A549 (cell line): ENCODE results near the gene CDK14. TPM values are rescaled to one million over a fixed set of nuclear protein-coding genes. Genes with fewer than 3 reads are reported as not detected.

Source experiments
- ATAC-seq, 2 experiments: fragments of 200-7000 bp in 1 of 2; fragments of >200 bp in 1 of 2; cut with Nextera tagmentation in 1 of 2; cut with Tn5 transposase in 1 of 2; 3 replicates each; pipeline versions ENCODE4 v1.8.0 to v1.9.1; 2018 to 2020; ENCODE audit warnings: mild to moderate bottlenecking in 1 of 2, moderate library complexity in 1 of 2
- CTCF ChIA-PET: fragments of 300-600 bp; sonication (Branson Sonifier 250); formaldehyde crosslinking; extraction: SDS; loops from one replicate; lab custom pipeline; 2021; ENCODE audit warnings: antibody characterized with exemption, inconsistent platforms; lab: Yijun Ruan, JAX
- POLR2A ChIA-PET: fragments of 350-600 bp; formaldehyde crosslinking; extraction: SDS; loops from one replicate; lab custom pipeline; 2021; ENCODE audit warnings: antibody characterized with exemption, inconsistent platforms; lab: Yijun Ruan, JAX
- DNase-seq, 2 experiments: peaks; one replicate each; pipeline versions ENCODE4 v3.0.0 to v3.0.0-alpha.2; 2011 to 2016; ENCODE audit warnings: low read depth in 1 of 2, low spot score in 1 of 2
- FAIRE-seq: peaks from 2 replicates; lab custom pipeline; 2011; peaks lifted over from hg19 to GRCh38; lab: Jason Lieb, UNC
- H3K27ac ChIP-seq, 2 experiments: fragments of >200 bp; sonication (Bioruptor Twin); formaldehyde crosslinking; 3 replicates each; pipeline ENCODE4 v1.5.1; 2016 to 2017
- H3K4me1 ChIP-seq: fragments of >200 bp; sonication (Bioruptor Twin); formaldehyde crosslinking; 3 replicates; pipeline ENCODE4 v1.6.1; 2016
- H3K4me2 ChIP-seq: fragments of >200 bp; sonication (Bioruptor Twin); formaldehyde crosslinking; 3 replicates; pipeline ENCODE4 v1.6.1; 2016
- H3K4me3 ChIP-seq: fragments of >200 bp; sonication (Bioruptor Twin); formaldehyde crosslinking; 3 replicates; pipeline ENCODE4 v1.5.1; 2016
- H3K9me3 ChIP-seq: fragments of >200 bp; sonication (Bioruptor Twin); formaldehyde crosslinking; 3 replicates; pipeline ENCODE4 v1.6.1; 2016
- CBX2 ChIP-seq: fragments of 200-600 bp; sonication (generic); IDR thresholded peaks from 2 replicates; pipeline ENCODE4 v1.6.1; 2016; ENCODE audit warnings: low read depth, mild to moderate bottlenecking, borderline replicate concordance
- FOSB ChIP-seq: fragments of 250-450 bp; sonication (Bioruptor Pico); IDR thresholded peaks from 2 replicates; pipeline ENCODE4 v1.5.0; 2020; ENCODE audit warnings: mild to moderate bottlenecking, moderate library complexity
- FOSL2 ChIP-seq, 2 experiments: fragments of 450-650 bp in 1 of 2; fragments of >200 bp in 1 of 2; sonication (Bioruptor Twin) in 1 of 2; formaldehyde crosslinking; IDR thresholded peaks; 2 replicates each; pipeline versions ENCODE4 v1.5.0 to v1.6.1; 2016 to 2020; ENCODE audit warnings: mild to moderate bottlenecking in 1 of 2, moderate library complexity in 1 of 2
- FOXS1 ChIP-seq: fragments of 250-450 bp; sonication (Bioruptor Pico); IDR thresholded peaks from 2 replicates; pipeline ENCODE4 v1.5.0; 2020; ENCODE audit warnings: mild to moderate bottlenecking, moderate library complexity
- GATA3 ChIP-seq: IDR thresholded peaks from 2 replicates; pipeline ENCODE4 v1.6.1; 2012; ENCODE audit warnings: borderline replicate concordance
- HOXA7 ChIP-seq: fragments of 250-450 bp; sonication (Bioruptor Pico); IDR thresholded peaks from 2 replicates; pipeline ENCODE4 v1.5.0; 2020; ENCODE audit warnings: mild to moderate bottlenecking, moderate library complexity
- HOXB5 ChIP-seq: fragments of 250-450 bp; sonication (Bioruptor Pico); IDR thresholded peaks from 2 replicates; pipeline ENCODE4 v1.5.0; 2020; ENCODE audit warnings: mild to moderate bottlenecking, moderate library complexity
- KDM5A ChIP-seq: fragments of 200-600 bp; sonication (generic); IDR thresholded peaks from 2 replicates; pipeline ENCODE4 v1.6.1; 2016; ENCODE audit warnings: antibody characterized with exemption, mild to moderate bottlenecking
- MAFK ChIP-seq: fragments of 450-650 bp; IDR thresholded peaks from 2 replicates; pipeline ENCODE4 v1.6.1; 2014; ENCODE audit not compliant: partially characterized antibody
- RNF2 ChIP-seq: fragments of 200-600 bp; sonication (generic); IDR thresholded peaks from 2 replicates; pipeline ENCODE4 v1.6.1; 2016; ENCODE audit warnings: low read depth, mild to moderate bottlenecking, antibody characterized with exemption, moderate library complexity, borderline replicate concordance
- TFCP2L1 ChIP-seq: fragments of 250-450 bp; sonication (Bioruptor Pico); IDR thresholded peaks from 2 replicates; pipeline ENCODE4 v1.5.0; 2021; ENCODE audit warnings: mild to moderate bottlenecking
- ZNF302 ChIP-seq: fragments of 250-450 bp; sonication (Bioruptor Pico); IDR thresholded peaks from 2 replicates; pipeline ENCODE4 v1.9.0; 2021; ENCODE audit warnings: inconsistent platforms, mild to moderate bottlenecking, moderate library complexity
- WGBS: methylation state at CpG from one replicate; pipeline ENCODE4 v1.1.6; 2017; ENCODE audit errors: missing lambda C conversion rate; 5-methylcytosine and 5-hydroxymethylcytosine counted together
- polyA plus RNA-seq, 4 experiments: library from polyadenylated mRNA; depleted of rRNA in 3 of 4; stranded (reverse); fragments of >200 nt; fragmentation: RNase III in 1 of 4; extraction: RNeasy Plus Mini Kit Qiagen cat#74134 plus additional on column Dnase treatment in 1 of 4; gene quantifications; 2 replicates in 3 of 4; 3 replicates in 1 of 4; pipeline ENCODE4 v1.2.3, GENCODE V29; 2011 to 2017
- TF ChIP-seq, protein P1 (sequence below): fragments of 250-450 bp; sonication (Bioruptor Pico); IDR thresholded peaks from 2 replicates; pipeline ENCODE4 v1.5.0; 2020; ENCODE audit warnings: low read depth, mild to moderate bottlenecking, moderate library complexity
- TF ChIP-seq, protein P2 (sequence below): fragments of >200 bp; sonication (Bioruptor Twin); formaldehyde crosslinking; IDR thresholded peaks from 2 replicates; pipeline ENCODE4 v1.6.1; 2016

The CDK14 gene
- polyA plus RNA-seq, 2 of the 4 experiments (the other 2 are of a cell fraction), result 0.21 to 0.23 TPM

DNA sequence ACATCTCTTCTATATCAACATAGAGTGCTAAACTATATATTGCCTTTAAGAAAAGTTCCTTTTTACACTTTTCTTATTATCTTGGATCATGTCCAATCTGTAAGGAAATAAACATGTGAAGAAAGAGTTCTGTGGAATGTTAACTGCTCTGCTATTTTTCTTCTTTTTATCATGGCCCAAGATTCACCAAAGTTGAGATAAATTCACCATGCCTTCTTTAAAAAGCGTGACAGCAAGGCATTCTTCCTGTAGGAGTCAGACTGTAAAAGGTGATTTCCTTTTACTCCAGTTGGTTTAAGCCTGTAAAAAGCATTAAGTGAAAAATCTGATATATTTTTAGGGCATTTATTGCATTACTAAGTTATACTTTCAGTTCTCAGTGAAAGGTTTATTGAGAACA is 502.4 kb downstream of the CDK14 start:
- ChIA-PET POLR2A (no interaction called here), CTCF (no interaction called here)
- Histone ChIP-seq H3K9me3 (no peaks in the 10 kb centered on the region), H3K27ac (no peak overlapping the region), H3K4me1 (no peaks in the 10 kb centered on the region), H3K4me3 (no peak overlapping the region), H3K4me2 (no peak overlapping the region)
- DNase-seq (no peak), ATAC-seq (no peak), FAIRE-seq (no peak)
- no peak for TF ChIP-seq GATA3
- no peak for TF ChIP-seq TFCP2L1 (CRISPR knock-in tag)
- TF ChIP-seq FOSL2 (IDR thresholded peaks at IDR 0.05), result no peak
- TF ChIP-seq FOSL2 (CRISPR knock-in tag; IDR thresholded peaks at IDR 0.05), result no peak
- no peak for TF ChIP-seq FOSB (CRISPR knock-in tag)
- TF ChIP-seq RNF2, result no peak
- TF ChIP-seq CBX2, result no peak
- no peak for TF ChIP-seq ZNF302 (CRISPR knock-in tag)
- 11% methylated on average over 1 of the region's 1 CpG for WGBS

DNA sequence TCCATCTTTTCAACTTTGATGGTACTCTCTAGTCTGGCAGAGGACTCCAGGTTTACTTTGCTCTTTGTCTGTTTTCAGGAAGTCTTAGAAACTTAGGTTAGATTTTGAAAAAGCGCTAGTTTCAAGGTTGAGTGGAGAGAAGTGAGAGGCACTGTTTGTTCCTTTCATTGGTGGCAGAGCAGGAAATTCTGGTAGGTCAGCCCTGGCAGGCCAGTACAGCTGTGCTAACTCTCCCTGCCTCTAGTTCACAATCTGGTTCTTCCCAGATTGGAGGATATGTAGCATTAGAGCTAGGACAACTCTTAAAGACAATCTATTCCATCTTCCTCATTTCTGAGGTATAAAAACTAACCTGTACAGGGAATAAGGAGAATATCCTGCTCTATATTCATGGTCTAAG is 507.2 kb downstream of the CDK14 start:
- WGBS, result 62% methylated on average over 1 of the region's 1 CpG
- Histone ChIP-seq H3K27ac (no peak overlapping the region), H3K9me3 (no peaks in the 10 kb centered on the region), H3K4me3 (no peak overlapping the region), H3K4me1 (no peaks in the 10 kb centered on the region), H3K4me2 (no peak overlapping the region)
- DNase-seq (no peak), ATAC-seq (no peak), FAIRE-seq (no peak)
- POLR2A ChIA-PET, result no interaction called here
- no peak for TF ChIP-seq MAFK
- TF ChIP-seq HOXA7 (CRISPR knock-in tag), result no peak
- CTCF ChIA-PET, result no interaction called here

DNA sequence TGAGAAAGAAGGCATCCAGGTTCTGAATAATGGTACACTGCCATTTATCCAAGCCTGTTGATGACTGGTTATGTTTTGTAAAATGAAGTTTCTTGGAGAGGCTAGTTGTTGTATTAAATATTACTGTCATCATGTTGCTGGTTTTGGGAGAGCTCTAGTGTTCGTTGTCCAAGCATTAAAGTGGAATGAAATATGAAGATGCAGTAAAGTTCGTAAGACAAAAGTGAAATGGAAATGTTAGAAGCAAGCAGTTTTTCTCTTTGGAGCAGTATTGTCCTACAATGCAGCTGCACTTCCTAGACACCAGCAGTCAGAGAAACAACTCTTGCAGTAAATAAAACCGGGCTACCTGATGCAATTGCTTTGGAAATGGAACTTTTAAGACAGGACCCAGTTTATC is 511.3 kb downstream of the CDK14 start:
- WGBS, result 5% methylated on average over 3 of the region's 3 CpGs
- Histone ChIP-seq H3K4me2 (no peak overlapping the region), H3K4me3 (no peak overlapping the region), H3K27ac (no peak overlapping the region), H3K9me3 (no peaks in the 10 kb centered on the region), H3K4me1 (no peaks in the 10 kb centered on the region)
- TF ChIP-seq KDM5A (no peak), FOSL2 (IDR thresholded peaks at IDR 0.05) (no peak), FOSL2 (CRISPR knock-in tag; IDR thresholded peaks at IDR 0.05) (no peak)
- TF ChIP-seq, protein P1, sequence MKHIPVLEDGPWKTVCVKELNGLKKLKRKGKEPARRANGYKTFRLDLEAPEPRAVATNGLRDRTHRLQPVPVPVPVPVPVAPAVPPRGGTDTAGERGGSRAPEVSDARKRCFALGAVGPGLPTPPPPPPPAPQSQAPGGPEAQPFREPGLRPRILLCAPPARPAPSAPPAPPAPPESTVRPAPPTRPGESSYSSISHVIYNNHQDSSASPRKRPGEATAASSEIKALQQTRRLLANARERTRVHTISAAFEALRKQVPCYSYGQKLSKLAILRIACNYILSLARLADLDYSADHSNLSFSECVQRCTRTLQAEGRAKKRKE (CRISPR knock-in tag), result no peak
- TF ChIP-seq, protein P2, sequence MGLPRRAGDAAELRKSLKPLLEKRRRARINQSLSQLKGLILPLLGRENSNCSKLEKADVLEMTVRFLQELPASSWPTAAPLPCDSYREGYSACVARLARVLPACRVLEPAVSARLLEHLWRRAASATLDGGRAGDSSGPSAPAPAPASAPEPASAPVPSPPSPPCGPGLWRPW, result no peak
- FAIRE-seq (no peak), ATAC-seq (no peak), DNase-seq (no peak)
- ChIA-PET CTCF (no interaction called here), POLR2A (no interaction called here)

DNA sequence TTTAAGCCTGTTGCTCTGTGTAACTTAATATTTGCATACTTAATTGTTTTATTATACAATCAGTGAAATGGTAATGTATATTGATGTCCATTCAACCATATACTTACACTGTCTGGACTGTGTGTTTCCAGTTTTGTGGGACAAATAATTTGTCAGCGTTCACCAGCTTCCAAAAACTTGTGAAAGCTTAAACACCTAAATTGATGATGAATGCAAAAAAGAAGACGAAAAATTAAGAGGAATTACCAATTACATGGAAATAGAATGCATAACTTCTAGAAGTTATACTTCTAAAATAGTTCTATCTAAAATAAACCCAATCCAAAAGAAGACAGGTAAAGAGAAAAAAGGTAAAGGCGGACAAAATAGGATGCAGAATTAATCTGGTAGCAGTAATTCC is 513.1 kb downstream of the CDK14 start:
- CTCF ChIA-PET, result no interaction called here
- 11% methylated on average over 3 of the region's 3 CpGs for WGBS

DNA sequence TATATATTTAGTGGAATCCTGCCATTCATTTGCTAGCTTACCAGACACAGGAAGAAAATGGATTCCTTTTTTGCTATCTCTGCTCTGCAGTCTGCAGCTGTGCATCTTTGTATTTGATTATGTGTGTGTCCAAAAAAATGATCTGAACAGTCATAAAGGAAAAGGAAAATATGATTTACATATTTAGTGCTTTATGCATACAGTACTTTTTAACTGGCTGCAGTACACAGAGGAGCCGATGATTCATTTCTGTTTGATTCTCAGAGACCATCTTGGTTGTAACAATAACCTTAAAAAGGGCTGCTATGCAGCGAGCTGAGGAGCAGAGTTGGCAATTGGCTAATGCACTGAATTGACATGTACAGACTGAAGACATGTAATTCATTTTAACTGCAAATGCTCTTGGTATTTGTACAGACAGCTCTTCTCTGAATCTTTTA is 516.8 kb downstream of the CDK14 start:
- no peak for ATAC-seq
- no peak for TF ChIP-seq FOXS1
- no peak for TF ChIP-seq HOXB5 (CRISPR knock-in tag)
- TF ChIP-seq, all 56 proteins: peak for 0
- WGBS, result 8% methylated on average over 2 of the region's 2 CpGs
- POLR2A ChIA-PET, result no interaction called here
- Histone ChIP-seq H3K9me3 (no peaks in the 10 kb centered on the region), H3K4me3 (no peak overlapping the region), H3K27ac (no peak overlapping the region), H3K4me2 (no peak overlapping the region), H3K4me1 (no peaks in the 10 kb centered on the region)
- CTCF ChIA-PET, result no interaction called here
- DNase-seq, result no peak
- no peak for FAIRE-seq

More for the DNA sequence above, 513.1 kb downstream of the CDK14 start:
- Histone ChIP-seq H3K27ac (no peak overlapping the region), H3K4me2 (no peak overlapping the region), H3K4me3 (no peak overlapping the region), H3K9me3 (no peaks in the 10 kb centered on the region), H3K4me1 (no peaks in the 10 kb centered on the region)
- peak; percentile 49 for TF ChIP-seq MAFK
- TF ChIP-seq FOXS1, result no peak
- no peak for DNase-seq
- ATAC-seq, result no peak
- no peak for FAIRE-seq
- POLR2A ChIA-PET, result no interaction called here
